AG08395 (cell line): ENCODE measurements around the gene SEPHS1.
"Not testable (repeated sequence)": the region's sequence is repeated elsewhere in the genome, so short reads cannot be mapped to it uniquely, and the experiment has no call there.

Experiments used
- DNase-seq: peaks from one replicate; pipeline ENCODE4 v3.0.0; 2012; ENCODE audit warnings: mixed read lengths, low spot score

Gene SEPHS1

DNA sequence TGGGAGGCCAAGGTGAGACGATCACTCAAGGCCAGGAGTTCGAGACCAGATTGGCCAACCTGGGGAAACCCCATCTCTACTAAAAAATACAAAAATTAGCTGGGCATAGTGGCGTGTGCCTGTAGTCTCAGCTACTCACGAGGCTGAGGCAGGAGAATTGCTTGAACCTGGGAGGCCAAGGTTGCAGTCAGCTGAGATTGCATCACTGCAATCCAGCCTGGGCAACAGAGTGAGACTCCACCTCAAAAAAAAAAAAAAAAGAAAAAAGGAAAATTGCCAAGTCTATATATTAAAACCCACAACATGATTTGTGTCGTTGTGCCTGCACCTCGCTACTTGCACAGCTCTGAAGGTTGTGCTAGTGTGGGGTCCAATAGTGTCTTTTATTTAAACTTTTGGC, 65.7 kb downstream of the SEPHS1 start:
- not testable (repeated sequence) for DNase-seq

DNA sequence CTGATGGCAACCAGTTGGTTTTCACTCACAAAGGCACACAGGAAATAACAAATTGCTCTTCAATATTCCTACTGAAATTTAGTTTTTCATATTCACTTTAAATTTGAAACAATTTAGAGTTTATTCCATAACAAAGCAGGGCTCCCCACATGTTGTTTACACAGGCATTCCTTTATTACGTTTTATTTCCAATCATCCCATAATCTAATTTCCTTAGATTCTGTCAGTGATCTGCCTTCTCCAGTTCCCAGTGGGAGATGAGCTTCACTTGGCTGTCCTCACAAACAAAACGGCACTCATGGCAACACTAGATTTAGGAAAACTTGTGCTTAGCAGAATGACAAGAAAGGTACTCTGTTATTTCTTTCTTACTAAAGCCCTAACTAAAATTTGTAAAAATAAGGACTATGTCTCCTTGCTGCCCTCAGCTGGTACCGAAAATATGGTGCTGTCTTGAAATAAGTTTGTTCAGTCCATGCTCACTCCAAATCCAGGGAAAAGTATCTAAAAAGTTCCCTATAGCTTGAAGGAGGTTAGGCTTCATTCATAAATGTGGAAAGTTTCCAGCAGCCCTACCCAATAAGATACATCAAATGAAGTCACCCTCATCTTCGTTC, 71.2 kb downstream of the SEPHS1 start:
- no peak for DNase-seq

DNA sequence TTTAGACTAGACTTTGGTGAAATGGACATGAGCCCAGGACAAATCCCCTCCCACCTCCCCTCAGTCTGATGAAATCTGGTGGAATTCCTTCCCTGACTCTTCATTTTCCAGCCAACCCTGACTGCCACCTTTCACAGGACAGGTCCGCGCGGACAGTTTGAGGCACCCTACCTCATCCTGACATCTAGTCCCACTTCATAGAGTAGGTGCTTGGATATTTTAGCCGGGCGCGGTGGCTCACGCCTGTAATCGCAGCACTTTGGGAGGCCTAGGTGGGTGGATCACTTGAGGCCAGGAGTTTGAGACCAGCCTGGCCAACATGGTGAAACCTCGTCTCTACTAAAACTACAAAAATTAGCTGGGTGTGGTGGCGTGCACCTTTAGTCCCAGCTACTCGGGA, 71.9 kb downstream of the SEPHS1 start:
- DNase-seq: not testable (repeated sequence)

DNA sequence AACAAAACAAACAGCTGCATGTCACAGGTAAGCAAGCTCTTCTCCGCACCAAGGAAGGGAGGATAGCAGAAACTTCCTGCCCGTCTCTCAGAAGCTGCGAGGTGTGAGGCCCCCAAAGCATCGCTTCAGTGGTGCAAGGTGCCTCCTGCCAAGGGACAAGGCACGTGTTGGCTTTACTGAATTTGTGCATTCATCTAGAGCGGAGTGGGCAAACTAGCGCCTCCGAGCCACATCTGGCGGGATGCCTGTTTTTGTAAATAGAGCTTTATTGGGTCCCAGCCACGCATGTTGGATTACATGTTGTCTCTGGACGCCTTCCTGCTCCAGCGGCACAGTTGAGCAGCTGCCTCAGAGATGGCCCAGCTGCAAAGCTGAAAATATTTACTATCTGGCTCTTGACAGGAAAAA, 75.9 kb downstream of the SEPHS1 start:
- peak; percentile 34 for DNase-seq

DNA sequence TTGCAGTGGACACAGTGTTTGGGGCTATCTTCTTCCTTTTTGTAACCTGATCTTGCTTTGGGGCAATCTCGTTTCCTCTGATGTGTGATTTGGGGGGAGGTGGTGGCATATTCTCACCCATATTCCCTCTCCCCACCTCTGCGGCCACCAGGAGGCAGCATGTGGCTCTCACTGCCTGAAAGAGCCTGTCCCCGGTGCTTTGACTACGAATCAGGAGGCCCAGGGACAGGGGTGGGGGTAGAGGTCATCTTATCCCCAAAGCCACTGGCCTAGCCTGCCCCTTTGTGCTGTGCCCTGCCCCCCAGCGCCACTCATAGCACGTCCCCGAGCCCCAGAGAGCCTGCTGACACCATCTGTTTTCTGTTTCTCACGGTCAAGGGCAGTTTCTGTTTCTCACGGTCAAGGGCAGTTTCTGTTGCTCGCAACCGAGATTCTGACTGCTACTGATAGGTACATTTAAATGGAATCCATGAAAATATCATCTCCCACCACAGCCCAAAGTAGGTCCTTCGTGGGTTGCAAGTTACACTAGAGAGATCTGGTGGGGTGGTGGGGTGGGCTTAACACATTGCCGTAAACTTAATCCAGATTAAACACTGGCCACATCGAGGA, 76.4 kb downstream of the SEPHS1 start:
- DNase-seq: peak; percentile 13

GRCh38 chr10:13270877-13271551, 77.1 kb downstream of the SEPHS1 start:
- peak; percentile 43 for DNase-seq

DNA sequence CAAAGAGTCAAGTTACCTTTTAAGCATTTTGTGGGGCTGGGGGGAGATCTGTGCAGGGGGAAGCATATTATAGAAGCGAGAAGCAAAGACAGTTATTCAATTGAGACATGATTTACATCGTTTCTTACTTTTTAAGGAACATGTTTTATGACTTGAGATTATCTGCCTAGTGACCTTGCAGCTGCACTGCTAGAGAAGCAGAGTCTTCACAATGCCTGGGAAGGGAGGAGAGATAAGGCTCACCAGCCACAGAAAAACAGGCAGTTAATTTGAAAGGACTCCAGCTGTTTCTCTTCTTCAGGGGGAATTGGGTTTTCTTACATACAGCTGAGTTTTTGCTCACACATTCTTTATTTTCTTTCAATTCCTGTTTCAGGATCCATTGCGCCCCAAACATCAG, 79.3 kb downstream of the SEPHS1 start:
- no peak for DNase-seq

DNA sequence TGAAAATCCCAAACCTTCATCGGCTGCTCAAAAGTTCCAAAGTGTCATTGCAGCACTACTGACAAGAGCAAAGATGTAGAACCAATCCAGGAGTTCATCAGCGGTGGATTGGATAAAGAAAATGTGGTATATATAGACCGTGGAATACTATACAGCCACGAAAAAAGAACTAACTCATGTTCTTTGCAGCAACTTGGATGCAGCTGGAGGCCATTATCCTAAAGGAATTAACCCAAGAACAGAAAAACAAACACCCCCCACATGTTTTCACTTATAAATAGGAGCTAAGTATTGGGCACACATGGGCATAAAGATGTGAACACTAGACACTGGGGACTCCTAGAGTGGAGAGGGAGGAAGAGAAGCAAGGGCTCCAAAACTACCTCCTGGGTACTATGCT, 79.8 kb downstream of the SEPHS1 start:
- DNase-seq: no peak
